Fibroblast of mammary gland (primary cell): Measurements from ENCODE around the gene MED27.

Experiments used
- DNase-seq: peaks from one replicate; pipeline ENCODE4 v3.0.0-alpha.2; 2010; ENCODE audit warnings: low read depth
- H3K4me3 ChIP-seq: 2 replicates; pipeline ENCODE4 v1.5.1; 2011; ENCODE audit warnings: low read depth, mild to moderate bottlenecking, low read length, moderate library complexity; ENCODE audit not compliant: control insufficient read depth
- TF ChIP-seq, protein P1 (sequence below): conservative IDR thresholded peaks from 2 replicates; pipeline ENCODE4 v1.5.1; 2011; ENCODE audit warnings: low read depth, low read length, inconsistent platforms; ENCODE audit not compliant: control insufficient read depth, insufficient read depth

The MED27 gene

DNA sequence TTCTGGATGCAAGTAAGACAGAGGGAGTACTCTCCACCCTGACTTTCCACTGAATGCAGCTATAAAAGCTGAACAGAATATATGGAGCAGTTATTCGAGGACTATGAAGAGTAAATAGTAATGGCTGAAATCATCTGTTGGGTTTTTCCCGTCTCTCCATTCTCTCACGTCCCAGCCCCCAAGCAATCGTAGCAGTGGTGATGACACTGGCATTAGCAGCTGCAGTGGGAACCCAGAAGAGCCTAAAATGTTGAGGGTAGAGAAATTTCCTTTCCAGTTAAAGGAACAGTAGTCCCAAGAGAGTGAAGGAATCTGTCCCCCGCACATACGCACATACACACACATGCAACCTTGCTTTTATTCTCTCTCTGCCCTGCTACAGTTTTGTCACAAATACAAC is 33.2 kb downstream of the MED27 start:
- H3K4me3 ChIP-seq: no peak overlapping the region
- TF ChIP-seq, protein P1, sequence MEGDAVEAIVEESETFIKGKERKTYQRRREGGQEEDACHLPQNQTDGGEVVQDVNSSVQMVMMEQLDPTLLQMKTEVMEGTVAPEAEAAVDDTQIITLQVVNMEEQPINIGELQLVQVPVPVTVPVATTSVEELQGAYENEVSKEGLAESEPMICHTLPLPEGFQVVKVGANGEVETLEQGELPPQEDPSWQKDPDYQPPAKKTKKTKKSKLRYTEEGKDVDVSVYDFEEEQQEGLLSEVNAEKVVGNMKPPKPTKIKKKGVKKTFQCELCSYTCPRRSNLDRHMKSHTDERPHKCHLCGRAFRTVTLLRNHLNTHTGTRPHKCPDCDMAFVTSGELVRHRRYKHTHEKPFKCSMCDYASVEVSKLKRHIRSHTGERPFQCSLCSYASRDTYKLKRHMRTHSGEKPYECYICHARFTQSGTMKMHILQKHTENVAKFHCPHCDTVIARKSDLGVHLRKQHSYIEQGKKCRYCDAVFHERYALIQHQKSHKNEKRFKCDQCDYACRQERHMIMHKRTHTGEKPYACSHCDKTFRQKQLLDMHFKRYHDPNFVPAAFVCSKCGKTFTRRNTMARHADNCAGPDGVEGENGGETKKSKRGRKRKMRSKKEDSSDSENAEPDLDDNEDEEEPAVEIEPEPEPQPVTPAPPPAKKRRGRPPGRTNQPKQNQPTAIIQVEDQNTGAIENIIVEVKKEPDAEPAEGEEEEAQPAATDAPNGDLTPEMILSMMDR: no peak
- no peak for DNase-seq

DNA sequence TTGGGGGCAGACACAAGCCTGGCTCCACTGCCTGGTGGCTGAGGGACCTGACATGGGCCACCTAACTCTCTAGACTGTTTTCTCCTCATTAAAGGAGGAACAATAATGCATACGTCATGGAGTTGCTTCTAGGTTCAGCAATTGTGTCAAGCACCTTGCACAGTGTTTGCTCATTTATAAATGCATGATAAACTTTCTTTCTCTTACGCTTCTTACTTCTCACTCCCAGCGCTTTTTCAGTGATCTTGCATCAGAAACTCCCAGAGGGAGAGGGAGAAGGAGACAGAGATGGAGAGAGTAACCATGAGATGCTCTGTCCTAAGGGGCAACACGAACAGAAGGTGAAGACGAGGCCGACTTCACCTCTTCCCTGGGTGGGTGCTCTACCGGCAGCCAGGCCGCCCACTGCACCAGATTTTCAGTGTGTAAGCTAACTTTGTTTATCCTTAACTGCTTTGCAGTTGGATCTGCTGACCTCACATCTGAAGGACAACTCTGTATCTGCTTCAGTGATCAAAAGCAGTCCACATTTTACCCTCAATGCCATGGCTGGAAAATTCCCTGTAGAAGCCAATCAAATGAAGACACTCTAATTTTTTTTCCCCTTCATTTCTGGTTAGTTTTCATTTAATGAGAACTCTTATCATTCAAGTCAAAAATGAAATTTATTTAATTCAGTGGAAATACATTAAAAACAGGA is 35.3 kb downstream of the MED27 start:
- TF ChIP-seq, protein P1: no peak
- no peak overlapping the region for H3K4me3 ChIP-seq
- DNase-seq: no peak

DNA sequence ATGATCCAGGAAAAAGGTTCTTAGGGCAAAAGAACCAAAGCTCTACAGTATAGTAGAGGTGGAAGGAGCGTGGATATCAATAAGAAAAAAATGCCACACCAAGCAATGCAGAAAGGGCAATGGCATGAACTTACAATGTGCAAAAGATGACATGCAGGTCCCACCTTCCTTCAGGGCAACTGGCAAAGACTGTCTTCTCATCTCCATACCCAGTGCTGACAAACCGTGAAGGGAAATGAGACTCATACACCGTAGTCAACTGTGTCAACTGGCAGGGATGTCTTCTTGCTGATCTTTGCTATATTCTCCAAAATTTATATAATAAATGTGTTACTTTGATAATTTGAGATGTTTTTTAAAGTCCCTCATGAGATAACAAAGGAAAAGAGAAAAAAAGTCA is 36.0 kb downstream of the MED27 start:
- no peak for DNase-seq
- TF ChIP-seq, protein P1: no peak
- H3K4me3 ChIP-seq: no peak overlapping the region

DNA sequence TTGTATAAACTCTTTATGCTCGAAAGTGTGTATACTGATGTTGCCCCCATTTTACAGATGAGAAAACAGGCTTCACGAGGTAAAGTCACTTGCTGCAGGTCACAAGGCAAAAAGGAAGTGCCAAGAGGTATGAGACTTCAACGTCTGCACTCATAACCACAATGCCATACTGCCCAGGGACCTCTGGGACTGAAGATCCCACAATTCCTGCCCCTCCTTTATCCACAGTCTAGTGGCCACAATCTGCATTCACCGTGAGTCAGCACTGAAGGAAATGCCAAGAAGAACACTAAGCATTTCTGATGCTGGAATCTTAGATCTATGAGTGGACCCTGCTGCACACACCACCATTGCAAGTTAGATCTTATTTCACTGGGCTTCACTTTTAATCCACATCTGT is 37.3 kb downstream of the MED27 start:
- peak; percentile 98 for DNase-seq
- TF ChIP-seq, protein P1: no peak
- no peak overlapping the region for H3K4me3 ChIP-seq

DNA sequence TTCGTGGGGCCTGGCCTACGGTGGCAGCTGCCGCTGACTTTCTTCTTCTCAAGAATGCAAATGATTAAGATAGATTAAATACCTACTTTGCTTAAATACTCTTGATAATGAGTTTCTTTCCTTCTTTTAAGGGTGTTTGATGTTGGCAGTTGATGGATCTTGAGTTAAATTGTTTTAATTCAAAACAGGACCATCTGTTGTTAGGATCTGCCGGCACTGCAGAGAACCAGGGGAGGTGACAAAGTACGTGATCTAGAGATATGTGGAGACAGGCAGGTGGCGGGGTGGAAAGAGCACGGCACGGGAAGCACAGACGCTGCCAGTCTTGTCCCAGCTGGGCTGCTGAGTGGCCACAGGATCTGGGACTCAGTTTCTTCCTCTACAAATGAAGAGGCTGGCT is 37.9 kb downstream of the MED27 start:
- no peak for DNase-seq
- no peak overlapping the region for H3K4me3 ChIP-seq
- TF ChIP-seq, protein P1: no peak

DNA sequence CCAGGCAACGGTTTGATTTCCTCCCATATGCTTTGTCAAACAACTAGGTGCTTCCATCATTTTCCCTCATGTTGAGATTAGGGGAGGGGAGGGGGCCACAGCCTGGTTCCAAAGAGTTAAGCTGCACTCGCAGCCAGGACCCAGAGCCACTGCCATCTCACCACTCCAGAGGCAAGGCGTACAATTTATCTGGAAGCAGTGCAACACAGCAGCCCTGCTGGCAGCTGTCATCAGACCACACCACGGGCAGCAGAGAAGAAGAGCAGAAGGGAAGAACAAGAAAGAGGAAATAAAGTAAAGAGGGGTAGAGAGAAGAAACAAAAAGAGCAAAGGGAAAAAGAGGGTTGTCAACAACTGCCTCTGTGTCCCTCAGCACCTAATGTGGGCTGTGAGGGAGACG is 38.9 kb downstream of the MED27 start:
- no peak overlapping the region for H3K4me3 ChIP-seq
- TF ChIP-seq, protein P1: no peak
- no peak for DNase-seq

DNA sequence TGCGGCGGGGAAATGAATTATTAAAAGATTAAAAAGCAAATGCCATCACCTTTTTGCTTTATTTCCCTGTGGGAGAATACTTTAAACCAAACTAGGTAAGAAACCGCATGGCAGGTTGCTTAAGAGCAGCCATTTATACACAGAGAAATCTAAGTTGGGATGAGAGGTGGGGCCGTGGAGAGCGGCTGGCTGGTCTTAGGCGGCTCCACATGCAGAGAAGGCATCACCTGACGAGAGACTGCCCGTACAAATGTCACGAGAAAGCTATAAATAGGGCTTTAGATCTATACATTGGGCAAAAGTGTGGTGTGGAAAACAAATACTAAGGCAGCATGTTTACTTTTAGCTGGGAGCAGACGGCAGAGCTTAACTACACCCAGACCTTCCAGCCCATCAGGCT is 39.4 kb downstream of the MED27 start:
- TF ChIP-seq, protein P1: no peak
- no peak overlapping the region for H3K4me3 ChIP-seq

More for the DNA sequence above, 39.4 kb downstream of the MED27 start:
- DNase-seq: no peak
